GM23338 (cell line): Measurements from ENCODE around the gene WNT5B.

Source experiments
- EZH2 ChIP-seq: fragments of 200-600 bp; sonication (generic); IDR thresholded peaks from one replicate; pipeline ENCODE4 v1.8.0; 2017; ENCODE audit warnings: antibody characterized with exemption, mild to moderate bottlenecking, low read depth; ENCODE audit not compliant: unreplicated experiment
- EZH2phosphoT487 ChIP-seq: fragments of 200-600 bp; sonication (generic); IDR thresholded peaks from one replicate; pipeline ENCODE4 v1.8.1; 2018; ENCODE audit warnings: antibody characterized with exemption; ENCODE audit not compliant: unreplicated experiment
- JUNB ChIP-seq: IDR thresholded peaks from one replicate; pipeline ENCODE4 v1.6.1; 2016; ENCODE audit warnings: antibody characterized with exemption; ENCODE audit not compliant: unreplicated experiment
- POLR2AphosphoS5 ChIP-seq: IDR thresholded peaks from 2 replicates; pipeline ENCODE4 v1.6.1; 2016; ENCODE audit warnings: antibody characterized with exemption, low read depth
- TF ChIP-seq, protein P1 (sequence below), 2 experiments: fragments of 200-600 bp in 1 of 2; sonication (generic) in 1 of 2; conservative IDR thresholded peaks; 2 replicates each; pipeline versions ENCODE4 v1.5.1 to v1.6.1; 2016 to 2017; ENCODE audit warnings: antibody characterized with exemption in 2 of 2, low read depth in 2 of 2, mild to moderate bottlenecking in 2 of 2, moderate library complexity in 1 of 2

DNA sequence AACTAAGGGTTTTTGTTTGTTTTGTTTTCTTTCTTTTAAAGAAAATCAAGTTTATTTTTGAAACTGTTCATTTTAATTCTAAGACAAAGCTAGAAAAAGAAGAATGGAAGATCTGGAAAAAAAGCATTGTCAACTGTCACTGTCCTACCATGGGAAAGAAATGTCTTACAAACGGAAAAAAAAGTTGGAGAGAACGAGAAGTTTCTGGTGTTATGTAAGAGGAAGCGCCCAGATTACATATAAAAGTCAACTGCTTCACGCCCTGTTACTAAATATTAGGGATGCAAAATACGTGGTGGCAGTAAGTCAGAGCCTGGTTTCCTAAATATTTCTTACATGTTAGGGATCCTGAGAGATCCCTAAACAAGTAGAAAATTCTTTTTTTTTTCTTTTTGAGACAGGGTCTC is 20.3 kb upstream of the WNT5B start:
- TF ChIP-seq, protein P1, sequence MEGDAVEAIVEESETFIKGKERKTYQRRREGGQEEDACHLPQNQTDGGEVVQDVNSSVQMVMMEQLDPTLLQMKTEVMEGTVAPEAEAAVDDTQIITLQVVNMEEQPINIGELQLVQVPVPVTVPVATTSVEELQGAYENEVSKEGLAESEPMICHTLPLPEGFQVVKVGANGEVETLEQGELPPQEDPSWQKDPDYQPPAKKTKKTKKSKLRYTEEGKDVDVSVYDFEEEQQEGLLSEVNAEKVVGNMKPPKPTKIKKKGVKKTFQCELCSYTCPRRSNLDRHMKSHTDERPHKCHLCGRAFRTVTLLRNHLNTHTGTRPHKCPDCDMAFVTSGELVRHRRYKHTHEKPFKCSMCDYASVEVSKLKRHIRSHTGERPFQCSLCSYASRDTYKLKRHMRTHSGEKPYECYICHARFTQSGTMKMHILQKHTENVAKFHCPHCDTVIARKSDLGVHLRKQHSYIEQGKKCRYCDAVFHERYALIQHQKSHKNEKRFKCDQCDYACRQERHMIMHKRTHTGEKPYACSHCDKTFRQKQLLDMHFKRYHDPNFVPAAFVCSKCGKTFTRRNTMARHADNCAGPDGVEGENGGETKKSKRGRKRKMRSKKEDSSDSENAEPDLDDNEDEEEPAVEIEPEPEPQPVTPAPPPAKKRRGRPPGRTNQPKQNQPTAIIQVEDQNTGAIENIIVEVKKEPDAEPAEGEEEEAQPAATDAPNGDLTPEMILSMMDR (conservative IDR thresholded peaks at IDR 0.05; ENCODE audit: low read depth in 2 of 2) = no peak
- TF ChIP-seq POLR2AphosphoS5 (no peak), JUNB (no peak), EZH2phosphoT487 (no peak), EZH2 (no peak)
